GM23248 (cell line): ENCODE data around the gene EEF2K. TPM values are rescaled to one million over a fixed set of nuclear protein-coding genes. Genes with fewer than 3 reads are reported as not detected.

Source experiments
- DNase-seq: peaks from one replicate; pipeline ENCODE4 v3.0.0-alpha.2; 2015
- H2AFZ ChIP-seq: fragments of 200-600 bp; sonication (generic); 2 replicates; pipeline ENCODE4 v1.6.1; 2016; ENCODE audit warnings: antibody characterized with exemption
- H3F3A ChIP-seq: fragments of 200-600 bp; sonication (generic); 2 replicates; pipeline ENCODE4 v1.6.1; 2016; ENCODE audit warnings: mild to moderate bottlenecking, antibody characterized with exemption, mixed run types; ENCODE audit not compliant: insufficient read depth
- H3K27ac ChIP-seq: fragments of 200-600 bp; sonication (generic); 2 replicates; pipeline ENCODE4 v1.5.1; 2016; ENCODE audit warnings: mild to moderate bottlenecking
- H3K27me3 ChIP-seq: fragments of 200-600 bp; sonication (generic); replicated peaks from 2 replicates; pipeline ENCODE4 v1.6.1; 2016; ENCODE audit warnings: mild to moderate bottlenecking; ENCODE audit not compliant: insufficient read depth
- H3K36me3 ChIP-seq: fragments of 200-600 bp; sonication (generic); 2 replicates; pipeline ENCODE4 v1.6.1; 2016; ENCODE audit warnings: low read depth, mild to moderate bottlenecking
- H3K4me1 ChIP-seq: fragments of 200-600 bp; sonication (generic); 2 replicates; pipeline ENCODE4 v1.6.1; 2016; ENCODE audit warnings: mild to moderate bottlenecking; ENCODE audit not compliant: insufficient read depth
- H3K4me2 ChIP-seq: fragments of 200-600 bp; sonication (generic); one replicate; pipeline ENCODE4 v1.6.1; 2016; ENCODE audit warnings: mild to moderate bottlenecking; ENCODE audit not compliant: unreplicated experiment
- H3K4me3 ChIP-seq: fragments of 200-600 bp; sonication (generic); 2 replicates; pipeline ENCODE4 v1.5.1; 2016; ENCODE audit warnings: mild to moderate bottlenecking
- H3K79me2 ChIP-seq: fragments of 200-600 bp; sonication (generic); 2 replicates; pipeline ENCODE4 v1.6.1; 2016; ENCODE audit warnings: mild to moderate bottlenecking; ENCODE audit not compliant: insufficient read depth
- H3K9ac ChIP-seq: fragments of 200-600 bp; sonication (generic); 2 replicates; pipeline ENCODE4 v1.6.1; 2016; ENCODE audit warnings: mild to moderate bottlenecking
- H3K9me2 ChIP-seq: fragments of 200-600 bp; sonication (generic); 2 replicates; pipeline ENCODE4 v1.6.1; 2016; ENCODE audit warnings: mixed run types, mild to moderate bottlenecking, moderate library complexity; ENCODE audit not compliant: insufficient read depth
- H3K9me3 ChIP-seq: fragments of 200-600 bp; sonication (generic); one replicate; pipeline ENCODE4 v1.6.1; 2017; ENCODE audit warnings: low read depth
- H4K20me1 ChIP-seq: fragments of 200-600 bp; sonication (generic); 2 replicates; pipeline ENCODE4 v1.6.0; 2016; ENCODE audit not compliant: insufficient read depth
- EZH2 ChIP-seq: fragments of 200-600 bp; sonication (generic); IDR thresholded peaks from 2 replicates; pipeline ENCODE4 v1.6.1; 2018; ENCODE audit warnings: antibody characterized with exemption, mild to moderate bottlenecking; ENCODE audit not compliant: insufficient read depth, poor library complexity, severe bottlenecking
- EZH2phosphoT487 ChIP-seq: fragments of 200-600 bp; sonication (generic); IDR thresholded peaks from 2 replicates; pipeline ENCODE4 v1.6.1; 2018; ENCODE audit warnings: antibody characterized with exemption, moderate library complexity, mild to moderate bottlenecking, low read depth; ENCODE audit not compliant: insufficient read depth
- WGBS, 2 experiments: methylation state at CpG; one replicate each; pipeline ENCODE4 v1.1.6; 2015 to 2017; ENCODE audit warnings: low lambda C conversion rate in 2 of 2, low coverage in 1 of 2; ENCODE audit errors: missing lambda C conversion rate in 2 of 2; 5-methylcytosine and 5-hydroxymethylcytosine counted together
- in situ Hi-C: fragments of 300-500 bp; cut with MboI; formaldehyde crosslinking; loops from 2 replicates; pipeline ENCODE4 v1.15.0; 2020
- polyA plus RNA-seq: library from polyadenylated mRNA; unstranded; fragments of >200 nt; fragmentation: Nextera tagmentation; extraction: Ambion mirVana; gene quantifications from 2 replicates; pipeline ENCODE4 v1.2.1, GENCODE V29; 2016
- total RNA-seq: library from RNA; depleted of rRNA; stranded (reverse); fragments of >200 nt; shearing (Covaris generic); gene quantifications from 2 replicates; pipeline ENCODE4 v1.2.3, GENCODE V29; 2014

EEF2K gene
- total and polyA plus RNA-seq, 2 experiments from 2014 or later, result 8.7 to 16.6 TPM

- peaks cover 94% of the 10 kb centered on the region for H3K79me2 ChIP-seq
- H3K9ac ChIP-seq, result no peak overlapping the region
- DNase-seq, result no peak
- no peak for TF ChIP-seq EZH2phosphoT487
- TF ChIP-seq EZH2, result no peak
- no peaks in the 10 kb centered on the region for H3F3A ChIP-seq
- peaks cover 8% of the 10 kb centered on the region; the same call in 1 of the 2 replicates for H4K20me1 ChIP-seq
- in situ Hi-C loops, result no loop called here
- H3K36me3 ChIP-seq, result no peaks in the 10 kb centered on the region
- H3K4me2 ChIP-seq, result no peak overlapping the region
- 61 to 64% methylated on average over 2 of the region's 2 CpGs for WGBS, 2 experiments
- no peak overlapping the region for H2AFZ ChIP-seq
- no peak overlapping the region for H3K27ac ChIP-seq
- no peak overlapping the region for H3K4me3 ChIP-seq
- no peaks in the 10 kb centered on the region for H3K9me3 ChIP-seq
- no peaks in the 10 kb centered on the region for H3K9me2 ChIP-seq
- H3K4me1 ChIP-seq, result peaks cover 12% of the 10 kb centered on the region
- no peaks in the 10 kb centered on the region for H3K27me3 ChIP-seq
Measured at GRCh38 chr16:22210854-22211253, 4.8 kb downstream of the EEF2K start.

- Histone ChIP-seq H3K4me2 (no peak overlapping the region), H3K27me3 (no peaks in the 10 kb centered on the region), H4K20me1 (peaks cover 8% of the 10 kb centered on the region; the same call in 1 of the 2 replicates), H3K4me1 (0 out of 2 replicates have a peak, but pooled peaks cover 3% of the 10 kb centered on the region), H3K9me3 (no peaks in the 10 kb centered on the region), H3K79me2 (peaks cover 99% of the 10 kb centered on the region), H3K9me2 (no peaks in the 10 kb centered on the region), H3F3A (no peaks in the 10 kb centered on the region), H3K9ac (no peak overlapping the region), H3K4me3 (no peak overlapping the region), H3K27ac (no peak overlapping the region), H3K36me3 (no peaks in the 10 kb centered on the region), H2AFZ (no peak overlapping the region)
- TF ChIP-seq EZH2 (no peak), EZH2phosphoT487 (no peak)
- in situ Hi-C loops, result no loop called here
- 68 to 70% methylated on average over 4 of the region's 4 CpGs for WGBS, 2 experiments
- DNase-seq, result no peak
Measured at GRCh38 chr16:22213236-22213635, 7.2 kb downstream of the EEF2K start.

DNA sequence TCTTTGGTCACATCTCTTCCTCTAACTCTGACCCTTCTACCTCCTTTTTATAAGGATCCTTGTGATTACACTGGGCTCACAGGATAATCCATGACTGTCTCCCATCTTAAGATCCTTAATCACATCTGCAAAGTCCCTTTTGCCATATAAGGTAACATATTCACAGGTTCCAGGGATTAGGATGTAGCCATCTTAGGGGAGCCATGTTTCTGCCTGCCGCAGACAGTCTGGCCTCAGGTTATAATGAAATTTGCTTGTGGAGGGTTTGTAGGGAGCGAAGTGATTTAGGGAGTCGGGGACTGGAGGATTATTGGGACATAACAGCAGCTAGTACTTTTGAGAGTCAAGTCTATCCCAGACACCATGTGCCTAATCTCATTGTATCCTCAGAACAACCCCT, 7.7 kb downstream of the EEF2K start:
- H3K27me3 ChIP-seq, result no peaks in the 10 kb centered on the region
- no peak overlapping the region for H3K27ac ChIP-seq
- 97 to 98% methylated on average over 3 of the region's 3 CpGs for WGBS, 2 experiments
- no peaks in the 10 kb centered on the region for H3K9me3 ChIP-seq
- no peak for DNase-seq
- no peak overlapping the region for H3K4me3 ChIP-seq
- no peaks in the 10 kb centered on the region for H3K9me2 ChIP-seq
- H4K20me1 ChIP-seq, result peaks cover 8% of the 10 kb centered on the region; the same call in 1 of the 2 replicates
- no peak overlapping the region for H3K4me2 ChIP-seq
- TF ChIP-seq EZH2, result no peak
- no peak for TF ChIP-seq EZH2phosphoT487
- no peaks in the 10 kb centered on the region for H3K36me3 ChIP-seq
- H3F3A ChIP-seq, result no peaks in the 10 kb centered on the region
- H3K79me2 ChIP-seq, result peaks cover 99% of the 10 kb centered on the region
- in situ Hi-C loops, result no loop called here
- H3K9ac ChIP-seq, result no peak overlapping the region
- no peaks in the 10 kb centered on the region for H3K4me1 ChIP-seq
- H2AFZ ChIP-seq, result no peak overlapping the region

- Histone ChIP-seq H2AFZ (no peak overlapping the region), H3K9me3 (no peaks in the 10 kb centered on the region), H3F3A (no peaks in the 10 kb centered on the region), H3K9me2 (no peaks in the 10 kb centered on the region), H3K27ac (no peak overlapping the region), H3K9ac (no peak overlapping the region), H3K4me2 (no peak overlapping the region), H3K36me3 (no peaks in the 10 kb centered on the region), H3K4me1 (no peaks in the 10 kb centered on the region), H4K20me1 (peaks cover 8% of the 10 kb centered on the region; the same call in 1 of the 2 replicates), H3K79me2 (peaks cover 99% of the 10 kb centered on the region), H3K4me3 (no peak overlapping the region), H3K27me3 (no peaks in the 10 kb centered on the region)
- 96 to 98% methylated on average over 2 of the region's 2 CpGs for WGBS, 2 experiments
- no peak for TF ChIP-seq EZH2phosphoT487
- TF ChIP-seq EZH2, result no peak
- DNase-seq, result no peak
- in situ Hi-C loops, result no loop called here
Measured at GRCh38 chr16:22214402-22214801, 8.3 kb downstream of the EEF2K start.

- no peak overlapping the region for H2AFZ ChIP-seq
- H3K36me3 ChIP-seq, result no peaks in the 10 kb centered on the region
- in situ Hi-C loops, result no loop called here
- no peak overlapping the region for H3K27ac ChIP-seq
- peaks cover 8% of the 10 kb centered on the region; the same call in 1 of the 2 replicates for H4K20me1 ChIP-seq
- H3F3A ChIP-seq, result no peaks in the 10 kb centered on the region
- no peaks in the 10 kb centered on the region for H3K27me3 ChIP-seq
- no peaks in the 10 kb centered on the region for H3K9me3 ChIP-seq
- no peaks in the 10 kb centered on the region for H3K4me1 ChIP-seq
- H3K79me2 ChIP-seq, result peaks cover 99% of the 10 kb centered on the region
- H3K4me3 ChIP-seq, result no peak overlapping the region
- H3K9me2 ChIP-seq, result no peaks in the 10 kb centered on the region
- no peak overlapping the region for H3K4me2 ChIP-seq
- TF ChIP-seq EZH2phosphoT487 (no peak), EZH2 (no peak)
- 99 to 100% methylated on average over 3 of the region's 3 CpGs for WGBS, 2 experiments
- no peak for DNase-seq
- no peak overlapping the region for H3K9ac ChIP-seq
Measured at GRCh38 chr16:22214889-22215288, 8.8 kb downstream of the EEF2K start.
